Measurements from ENCODE around the gene KRT85. TPM values are rescaled to one million over a fixed set of nuclear protein-coding genes. Genes with fewer than 3 reads are reported as not detected.

KRT85 gene
- total RNA-seq, 1 donor from 2014 or later: not detected

DNA sequence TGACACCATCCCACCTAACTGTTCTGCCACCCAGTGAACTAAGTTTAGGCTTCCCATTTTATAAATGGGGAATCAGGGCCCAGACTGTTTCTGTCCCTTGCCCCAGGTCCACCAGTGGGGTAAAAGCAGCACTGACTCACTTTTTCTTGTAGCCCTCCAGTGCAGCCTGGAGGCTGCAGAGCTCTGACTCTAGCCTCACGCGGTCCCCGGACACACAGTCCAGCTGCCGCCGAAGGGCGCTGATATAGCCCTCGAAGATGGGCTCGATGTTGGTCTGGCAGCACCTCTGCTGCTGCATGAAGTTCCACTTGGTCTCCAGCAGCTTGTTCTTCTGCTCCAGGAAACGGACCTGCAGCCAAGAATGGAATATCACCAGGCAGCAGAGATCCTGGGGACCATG is 36.3 kb upstream of the KRT85 start:
- no peak for DNase-seq
- no peak for ATAC-seq
- Histone ChIP-seq H3K27ac (no peak overlapping the region), H3K27me3 (ENCODE audit: low read depth) (peaks cover 14% of the 10 kb centered on the region), H3K4me1 (no peaks in the 10 kb centered on the region), H3K9me3 (no peaks in the 10 kb centered on the region), H3K36me3 (no peaks in the 10 kb centered on the region), H3K4me3 (no peak overlapping the region)
- intact Hi-C loops (cut with DNase I): no loop called here
- TF ChIP-seq, protein P1, sequence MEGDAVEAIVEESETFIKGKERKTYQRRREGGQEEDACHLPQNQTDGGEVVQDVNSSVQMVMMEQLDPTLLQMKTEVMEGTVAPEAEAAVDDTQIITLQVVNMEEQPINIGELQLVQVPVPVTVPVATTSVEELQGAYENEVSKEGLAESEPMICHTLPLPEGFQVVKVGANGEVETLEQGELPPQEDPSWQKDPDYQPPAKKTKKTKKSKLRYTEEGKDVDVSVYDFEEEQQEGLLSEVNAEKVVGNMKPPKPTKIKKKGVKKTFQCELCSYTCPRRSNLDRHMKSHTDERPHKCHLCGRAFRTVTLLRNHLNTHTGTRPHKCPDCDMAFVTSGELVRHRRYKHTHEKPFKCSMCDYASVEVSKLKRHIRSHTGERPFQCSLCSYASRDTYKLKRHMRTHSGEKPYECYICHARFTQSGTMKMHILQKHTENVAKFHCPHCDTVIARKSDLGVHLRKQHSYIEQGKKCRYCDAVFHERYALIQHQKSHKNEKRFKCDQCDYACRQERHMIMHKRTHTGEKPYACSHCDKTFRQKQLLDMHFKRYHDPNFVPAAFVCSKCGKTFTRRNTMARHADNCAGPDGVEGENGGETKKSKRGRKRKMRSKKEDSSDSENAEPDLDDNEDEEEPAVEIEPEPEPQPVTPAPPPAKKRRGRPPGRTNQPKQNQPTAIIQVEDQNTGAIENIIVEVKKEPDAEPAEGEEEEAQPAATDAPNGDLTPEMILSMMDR (IDR thresholded peaks at IDR 0.05): no peak

DNA sequence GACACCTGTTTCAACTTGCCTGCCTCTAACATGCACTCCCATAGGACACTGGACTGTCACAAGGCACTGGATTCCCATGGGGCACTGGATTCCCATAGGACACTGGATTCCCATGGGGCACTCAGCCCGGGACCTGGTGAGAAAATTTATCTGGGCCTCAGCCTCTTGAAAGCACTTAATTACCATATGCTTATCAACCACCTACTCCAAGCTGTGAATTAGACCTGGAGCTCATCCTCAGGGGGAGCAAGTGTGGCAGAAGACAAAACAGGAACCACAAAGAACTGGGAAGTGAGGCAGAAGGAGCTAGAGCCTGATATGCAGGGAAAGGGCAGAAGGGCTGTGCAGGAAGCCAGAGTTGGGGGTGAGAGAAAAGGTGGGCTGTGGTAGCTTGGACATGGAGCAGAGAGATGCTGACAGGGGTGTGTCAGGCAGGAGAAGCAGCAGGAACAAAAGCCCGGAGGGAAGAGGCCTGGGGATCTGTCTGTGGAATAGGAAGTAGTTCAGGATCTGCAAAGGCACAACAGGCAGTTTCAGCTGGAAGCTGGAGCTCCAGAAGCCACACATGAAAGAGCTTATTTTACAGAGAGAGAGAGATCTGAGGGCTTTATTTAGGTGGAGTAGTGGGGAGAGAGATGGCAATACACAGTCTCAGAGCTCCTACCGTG is 35.7 kb upstream of the KRT85 start:
- no peak for DNase-seq
- TF ChIP-seq, protein P1 (IDR thresholded peaks at IDR 0.05): no peak
- intact Hi-C loops (cut with DNase I): no loop called here

GRCh38 chr12:52402377-52402776 is 35.1 kb upstream of the KRT85 start:
- H3K36me3 ChIP-seq: no peaks in the 10 kb centered on the region
- peaks cover 7% of the 10 kb centered on the region for H3K27me3 ChIP-seq (ENCODE audit: low read depth)
- TF ChIP-seq, protein P1 (IDR thresholded peaks at IDR 0.05): no peak
- no peaks in the 10 kb centered on the region for H3K9me3 ChIP-seq
- ATAC-seq (no peak), DNase-seq (no peak)
- no peaks in the 10 kb centered on the region for H3K4me1 ChIP-seq
- intact Hi-C loops (cut with DNase I): no loop called here
- no peak overlapping the region for H3K27ac ChIP-seq
- no peak overlapping the region for H3K4me3 ChIP-seq

More for the DNA sequence above, 35.7 kb upstream of the KRT85 start:
- no peaks in the 10 kb centered on the region for H3K9me3 ChIP-seq
- H3K27me3 ChIP-seq (ENCODE audit: low read depth): peaks cover 11% of the 10 kb centered on the region
- H3K4me1 ChIP-seq: no peaks in the 10 kb centered on the region
- no peak for ATAC-seq
- H3K4me3 ChIP-seq: no peak overlapping the region
- H3K27ac ChIP-seq: no peak overlapping the region
- H3K36me3 ChIP-seq: no peaks in the 10 kb centered on the region

- TF ChIP-seq, protein P1 (IDR thresholded peaks at IDR 0.05): no peak
- Histone ChIP-seq H3K4me3 (no peak overlapping the region), H3K4me1 (no peaks in the 10 kb centered on the region), H3K9me3 (no peaks in the 10 kb centered on the region), H3K27ac (no peak overlapping the region), H3K27me3 (ENCODE audit: low read depth) (peaks cover 7% of the 10 kb centered on the region), H3K36me3 (no peaks in the 10 kb centered on the region)
- intact Hi-C loops (cut with DNase I): no loop called here
- ATAC-seq (no peak), DNase-seq (no peak)
These were observed 34.6 kb upstream of the KRT85 start for GRCh38 chr12:52401926-52402325.

DNA sequence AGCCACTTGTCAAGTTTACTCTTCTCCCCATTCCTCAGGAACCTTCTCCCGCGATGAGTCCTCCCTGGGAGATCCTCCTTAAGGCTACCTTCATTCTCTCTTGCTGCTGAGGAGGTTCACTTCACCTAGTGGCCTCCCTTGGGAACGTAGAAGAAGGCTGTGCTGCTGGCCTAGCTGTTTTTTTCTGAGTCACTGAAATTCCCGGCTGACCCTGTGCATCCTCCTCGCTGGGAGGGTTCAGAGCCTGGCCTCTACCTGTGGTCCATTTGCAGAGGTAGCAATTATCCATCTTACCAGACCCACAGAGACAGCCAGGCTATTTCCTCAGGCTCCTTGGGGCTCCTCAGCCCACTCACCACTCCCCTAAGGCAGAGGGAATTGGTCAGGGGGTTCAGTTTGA is 34.2 kb upstream of the KRT85 start:
- Histone ChIP-seq H3K36me3 (no peaks in the 10 kb centered on the region), H3K4me1 (no peaks in the 10 kb centered on the region), H3K27me3 (ENCODE audit: low read depth) (peaks cover 7% of the 10 kb centered on the region), H3K27ac (no peak overlapping the region), H3K9me3 (no peaks in the 10 kb centered on the region), H3K4me3 (no peak overlapping the region)
- ATAC-seq: no peak
- intact Hi-C loops (cut with DNase I): no loop called here
- TF ChIP-seq, protein P1 (IDR thresholded peaks at IDR 0.05): no peak
- DNase-seq: no peak

Measured in lower lobe of right lung (tissue), 2 donors.